SK-N-SH (cell line): ENCODE data around the gene PRELP. TPM values are rescaled to one million over a fixed set of nuclear protein-coding genes. Genes with fewer than 3 reads are reported as not detected.
A peak's percentile ranks its signal among the peaks of the same experiment; 100 is the strongest.

ENCODE experiments used
- CTCF ChIA-PET: fragments of 300-600, 350-600 bp; formaldehyde crosslinking; extraction: SDS; loops from one replicate; lab custom pipeline; 2021; lab: Yijun Ruan, JAX
- POLR2A ChIA-PET: fragments of 350-600 bp; sonication (Branson Sonifier 250); formaldehyde crosslinking; extraction: SDS; loops from one replicate; lab custom pipeline; 2020; ENCODE audit warnings: antibody characterized with exemption, inconsistent platforms; lab: Yijun Ruan, JAX
- DNase-seq: peaks from one replicate; pipeline ENCODE4 v3.0.0; 2012
- H2AFZ ChIP-seq: fragments of 200-600 bp; sonication (generic); 2 replicates; pipeline ENCODE4 v1.8.1; 2016; ENCODE audit warnings: antibody characterized with exemption, mild to moderate bottlenecking, low read depth
- H3F3A ChIP-seq: fragments of 200-600 bp; sonication (generic); replicated peaks from 2 replicates; pipeline ENCODE3; 2016; ENCODE audit warnings: antibody characterized with exemption, mild to moderate bottlenecking; ENCODE audit not compliant: insufficient read depth
- H3K27ac ChIP-seq, 2 experiments: fragments of 200-500 bp in 1 of 2; fragments of 200-600 bp in 1 of 2; sonication (Bioruptor generic) in 1 of 2; sonication (generic), shearing (Covaris generic) in 1 of 2; 2 replicates each; pipeline versions ENCODE4 v1.5.1 to v1.6.1; 2014 to 2016; ENCODE audit warnings: low read depth in 2 of 2, inconsistent platforms in 1 of 2, low read length in 1 of 2, mild to moderate bottlenecking in 1 of 2, mixed read lengths in 1 of 2
- H3K27me3 ChIP-seq: fragments of 200-600 bp; sonication (generic), shearing (Covaris generic); 2 replicates; pipeline ENCODE4 v1.6.1; 2016; ENCODE audit warnings: mixed run types; ENCODE audit not compliant: insufficient read depth
- H3K36me3 ChIP-seq, 2 experiments: fragments of 200-500 bp in 1 of 2; fragments of 200-600 bp in 1 of 2; sonication (Bioruptor generic) in 1 of 2; sonication (generic) in 1 of 2; replicated peaks in 1 of 2; 2 replicates each; pipeline versions ENCODE3 to v1.5.1; 2014 to 2016; ENCODE audit warnings: low read length in 1 of 2, mild to moderate bottlenecking in 1 of 2; ENCODE audit not compliant: insufficient read depth in 2 of 2, control insufficient read depth in 1 of 2
- H3K4me1 ChIP-seq, 2 experiments: fragments of 200-500 bp in 1 of 2; fragments of 200-600 bp in 1 of 2; sonication (Bioruptor generic) in 1 of 2; sonication (generic), shearing (Covaris generic) in 1 of 2; 2 replicates each; pipeline versions ENCODE4 v1.5.1 to v1.6.1; 2014 to 2016; ENCODE audit warnings: low read depth in 1 of 2, low read length in 1 of 2, mixed run types in 1 of 2; ENCODE audit not compliant: insufficient read depth in 2 of 2, control insufficient read depth in 1 of 2
- H3K4me2 ChIP-seq: fragments of 200-600 bp; sonication (generic), shearing (Covaris generic); 2 replicates; pipeline ENCODE4 v1.6.1; 2017; ENCODE audit warnings: mixed run types
- H3K4me3 ChIP-seq, 2 experiments: fragments of 200-500 bp in 1 of 2; fragments of 200-600 bp in 1 of 2; sonication (Bioruptor generic) in 1 of 2; sonication (generic), shearing (Covaris generic) in 1 of 2; 2 replicates each; pipeline versions ENCODE4 v1.5.1 to v1.8.1; 2014 to 2016; ENCODE audit warnings: low read depth in 2 of 2, inconsistent platforms in 1 of 2, low read length in 1 of 2, mild to moderate bottlenecking in 1 of 2, mixed read lengths in 1 of 2, moderate library complexity in 1 of 2
- H3K79me2 ChIP-seq: fragments of 200-600 bp; sonication (generic); 2 replicates; pipeline ENCODE4 v1.8.1; 2017; ENCODE audit warnings: mild to moderate bottlenecking; ENCODE audit not compliant: insufficient read depth
- H3K9ac ChIP-seq: fragments of 200-600 bp; sonication (generic); 2 replicates; pipeline ENCODE4 v1.6.1; 2017; ENCODE audit warnings: mixed run types
- H3K9me2 ChIP-seq: fragments of 200-600 bp; sonication (generic); 2 replicates; pipeline ENCODE4 v1.6.1; 2017; ENCODE audit warnings: mixed run types
- H3K9me3 ChIP-seq: fragments of 200-600 bp; sonication (generic); 2 replicates; pipeline ENCODE4 v1.6.1; 2017; ENCODE audit warnings: mixed run types, mild to moderate bottlenecking, moderate library complexity
- H4K20me1 ChIP-seq: fragments of 200-600 bp; sonication (generic); 2 replicates; pipeline ENCODE4 v1.6.1; 2017; ENCODE audit warnings: mild to moderate bottlenecking, mixed run types; ENCODE audit not compliant: insufficient read depth
- ELF1 ChIP-seq: IDR thresholded peaks from 2 replicates; pipeline ENCODE4 v1.4.0; 2012
- EP300 ChIP-seq, 2 experiments: IDR thresholded peaks; 2 replicates each; pipeline versions ENCODE4 v1.4.0 to v1.6.1; 2012; ENCODE audit warnings: borderline replicate concordance in 1 of 2, low read depth in 1 of 2, low read length in 1 of 2
- EZH2phosphoT487 ChIP-seq: fragments of 200-600 bp; sonication (generic); IDR thresholded peaks from 2 replicates; pipeline ENCODE4 v1.6.1; 2017; ENCODE audit warnings: low read depth, mixed run types, mild to moderate bottlenecking, antibody characterized with exemption, moderate library complexity, borderline replicate concordance
- FOSL2 ChIP-seq: IDR thresholded peaks from 2 replicates; pipeline ENCODE4 v1.4.0; 2012; ENCODE audit warnings: low read depth, mild to moderate bottlenecking, moderate library complexity, borderline replicate concordance
- FOXM1 ChIP-seq: IDR thresholded peaks from 2 replicates; pipeline ENCODE4 v1.4.0; 2012; ENCODE audit warnings: low read depth, mild to moderate bottlenecking
- RCOR1 ChIP-seq: fragments of 150-350 bp; IDR thresholded peaks from 2 replicates; pipeline ENCODE4 v1.6.1; 2017; ENCODE audit warnings: antibody characterized with exemption, low read length
- RXRA ChIP-seq: IDR thresholded peaks from 2 replicates; pipeline ENCODE4 v1.4.0; 2012; ENCODE audit warnings: low read depth, mild to moderate bottlenecking, borderline replicate concordance
- SIN3A ChIP-seq: IDR thresholded peaks from 2 replicates; pipeline ENCODE4 v1.6.1; 2012; ENCODE audit warnings: low read depth, mild to moderate bottlenecking, low read length, moderate library complexity, borderline replicate concordance
- USF2 ChIP-seq: fragments of 150-350 bp; IDR thresholded peaks from 2 replicates; pipeline ENCODE4 v1.6.1; 2017; ENCODE audit warnings: antibody characterized with exemption, low read length, low read depth, borderline replicate concordance
- WGBS: methylation state at CpG from one replicate; pipeline ENCODE4 v1.1.6; 2017; ENCODE audit warnings: low lambda C conversion rate; 5-methylcytosine and 5-hydroxymethylcytosine counted together
- polyA plus RNA-seq, 3 experiments: library from polyadenylated mRNA; depleted of rRNA; stranded (reverse); fragments of >200 nt; gene quantifications; 2 replicates each; pipeline ENCODE4 v1.2.3, GENCODE V29; 2012

Gene PRELP
- 0.26 and 0.48 TPM in 2 replicates for polyA plus RNA-seq (2012; rRNA removed)
- 0.27 and 0.37 TPM in 2 replicates for polyA plus RNA-seq (2012; cell fraction: cytosol; rRNA removed)
- 0.31 and 0.38 TPM in 2 replicates for polyA plus RNA-seq (2012; cell fraction: nucleus; rRNA removed)

- 57% methylated on average over 8 of the region's 8 CpGs for WGBS
- POLR2A ChIA-PET = interaction anchor here (1.3 kb wide), 1 partner anchor 13 kb away, joined by 3 read pairs; no protein-coding TSS in a partner anchor
- H3K27me3 ChIP-seq = no peaks in the 10 kb centered on the region
- H3K4me1 ChIP-seq = peaks cover 7 to 8% of the 10 kb centered on the region in 2 experiments; a peak in 2 of 4 replicates
- H3K4me3 ChIP-seq = no peak within 1 kb of the TSS
- no peaks in the 10 kb centered on the region for H3K79me2 ChIP-seq
- no peak within 1 kb of the TSS for H3K4me2 ChIP-seq
- no peak within 1 kb of the TSS for H2AFZ ChIP-seq
- no peak within 1 kb of the TSS for H3K27ac ChIP-seq
- peak; percentile 67 for DNase-seq
- no peaks in the 10 kb centered on the region for H4K20me1 ChIP-seq
- no peak within 1 kb of the TSS for H3K9ac ChIP-seq
- CTCF ChIA-PET = interaction anchor here (1.0 to 19.8 kb wide), 8 partner anchors 13 to 435 kb away, joined by 4 to 351 read pairs (median 6); no protein-coding TSS in a partner anchor
- H3K9me2 ChIP-seq = no peaks in the 10 kb centered on the region
- H3K36me3 ChIP-seq = no peaks in the 10 kb centered on the region
- no peak for TF ChIP-seq USF2
- TF ChIP-seq RCOR1 = no peak
- TF ChIP-seq EP300 (IDR thresholded peaks at IDR 0.05; ENCODE audit: borderline replicate concordance in 1 of 2, low read depth in 1 of 2, low read length in 1 of 2) = no peak
- TF ChIP-seq RXRA = no peak
- no peak for TF ChIP-seq EZH2phosphoT487
- TF ChIP-seq FOSL2 = no peak
- H3K9me3 ChIP-seq = no peaks in the 10 kb centered on the region
- H3F3A ChIP-seq = peaks cover 5% of the 10 kb centered on the region
Measured at GRCh38 chr1:203475012-203475981, at the start of gene PRELP. Gene PRELP (plus strand): TSS chr1:203475806. CDS start chr1:203483185, 7,379 bp downstream.

- ChIA-PET CTCF (interaction anchor here (1.1 to 1.3 kb wide), 2 partner anchors 82 to 87 kb away, joined by 3 to 4 read pairs; no protein-coding TSS in a partner anchor), POLR2A (no interaction called here)
Measured at GRCh38 chr1:203426366-203426765, 49.2 kb upstream of the PRELP start.

More at GRCh38 chr1:203426366-203426765, 49.2 kb upstream of the PRELP start:
- no peaks in the 10 kb centered on the region for H4K20me1 ChIP-seq
- no peaks in the 10 kb centered on the region for H3F3A ChIP-seq
- H3K4me3 ChIP-seq = no peak overlapping the region
- no peak overlapping the region for H3K9ac ChIP-seq
- TF ChIP-seq SIN3A = no peak
- TF ChIP-seq ELF1 = no peak
- TF ChIP-seq FOXM1 = no peak
- H3K4me2 ChIP-seq = no peak overlapping the region
- H3K27me3 ChIP-seq = peaks cover 54% of the 10 kb centered on the region; the same call in 1 of the 2 replicates
- DNase-seq = no peak
- H3K36me3 ChIP-seq = no peaks in the 10 kb centered on the region
- H3K79me2 ChIP-seq = no peaks in the 10 kb centered on the region
- H3K4me1 ChIP-seq = peaks cover 0 to 8% of the 10 kb centered on the region in 2 experiments; a peak in 2 of 4 replicates
- no peaks in the 10 kb centered on the region for H3K9me3 ChIP-seq
- H2AFZ ChIP-seq = no peak overlapping the region
- WGBS = 58% methylated on average over 5 of the region's 5 CpGs
- no peak overlapping the region for H3K27ac ChIP-seq
- no peaks in the 10 kb centered on the region for H3K9me2 ChIP-seq
